HEK293 (cell line): ENCODE measurements around the gene TPGS2.

Experiments used
- CTCF ChIP-seq: fragments of 450-650 bp; formaldehyde crosslinking; IDR thresholded peaks from 2 replicates; pipeline ENCODE4 v1.5.1; 2016; ENCODE audit warnings: missing biosample characterization, missing genetic modification characterization
- HOXA7 ChIP-seq: sonication (generic); formaldehyde crosslinking; IDR thresholded peaks from 2 replicates; pipeline ENCODE4 v1.8.1; 2022; ENCODE audit warnings: missing genetic modification reagents, borderline replicate concordance
- KLF10 ChIP-seq: fragments of 450-650 bp; IDR thresholded peaks from 2 replicates; pipeline ENCODE4 v1.5.1; 2018; ENCODE audit warnings: missing biosample characterization, mild to moderate bottlenecking, missing genetic modification characterization
- TCF7L2 ChIP-seq: IDR thresholded peaks from 2 replicates; pipeline ENCODE4 v1.6.1; 2011; ENCODE audit warnings: low read depth, mild to moderate bottlenecking, inconsistent platforms, low read length, moderate library complexity, borderline replicate concordance
- YY1 ChIP-seq: fragments of 450-650 bp; formaldehyde crosslinking; IDR thresholded peaks from 2 replicates; pipeline ENCODE4 v1.5.1; 2018; ENCODE audit warnings: missing biosample characterization, missing genetic modification characterization
- ZNF302 ChIP-seq: fragments of 450-650 bp; formaldehyde crosslinking; IDR thresholded peaks from 2 replicates; pipeline ENCODE4 v1.5.1; 2016; ENCODE audit warnings: missing biosample characterization, missing genetic modification characterization, low read depth
- ZNF449 ChIP-seq: fragments of 450-650 bp; formaldehyde crosslinking; IDR thresholded peaks from 2 replicates; pipeline ENCODE4 v1.5.1; 2017; ENCODE audit warnings: missing biosample characterization, mild to moderate bottlenecking, missing genetic modification characterization, moderate library complexity
- ZNF501 ChIP-seq: fragments of 450-650 bp; formaldehyde crosslinking; IDR thresholded peaks from 2 replicates; pipeline ENCODE4 v1.5.1; 2016; ENCODE audit warnings: missing biosample characterization, missing genetic modification characterization

GRCh38 chr18:36811430-36811829 is 17.4 kb downstream of the TPGS2 start:
- TF ChIP-seq KLF10 (tag by site-specific recombination) (no peak), YY1 (tag by site-specific recombination) (no peak), HOXA7 (CRISPR knock-in tag) (no peak), ZNF449 (tag by site-specific recombination) (no peak), TCF7L2 (no peak), CTCF (no peak), ZNF302 (tag by site-specific recombination) (no peak), ZNF501 (tag by site-specific recombination) (no peak)
